Loucy (cell line): ENCODE data around the gene STK11IP.

Source experiments
- H2AFZ ChIP-seq: fragments of 200-600 bp; sonication (generic); 2 replicates; pipeline ENCODE4 v1.6.0; 2016; ENCODE audit warnings: antibody characterized with exemption, mild to moderate bottlenecking, low read length, moderate library complexity
- H3F3A ChIP-seq: fragments of 200-600 bp; 2 replicates; pipeline ENCODE4 v1.6.0; 2016; ENCODE audit warnings: antibody characterized with exemption, low read depth, mild to moderate bottlenecking
- H3K27me3 ChIP-seq: fragments of 200-600 bp; sonication (generic); 2 replicates; pipeline ENCODE4 v1.6.1; 2014; ENCODE audit warnings: low read length, mild to moderate bottlenecking; ENCODE audit not compliant: insufficient read depth, poor library complexity, severe bottlenecking
- H3K36me3 ChIP-seq: fragments of 200-600 bp; sonication (generic); 2 replicates; pipeline ENCODE4 v1.6.1; 2016; ENCODE audit warnings: low read length; ENCODE audit not compliant: insufficient read depth
- H3K4me1 ChIP-seq: fragments of 200-600 bp; sonication (generic); 2 replicates; pipeline ENCODE4 v1.5.1; 2014; ENCODE audit warnings: low read length, mild to moderate bottlenecking; ENCODE audit not compliant: insufficient read depth, poor library complexity, severe bottlenecking
- H3K4me2 ChIP-seq: fragments of 200-600 bp; sonication (generic); 2 replicates; pipeline ENCODE4 v1.6.0; 2014; ENCODE audit warnings: antibody characterized with exemption, low read length, low read depth, mild to moderate bottlenecking; ENCODE audit not compliant: poor library complexity, severe bottlenecking
- H3K4me3 ChIP-seq: fragments of 200-600 bp; sonication (generic); 2 replicates; pipeline ENCODE4 v1.5.1; 2014; ENCODE audit warnings: low read length, mild to moderate bottlenecking, mixed read lengths; ENCODE audit not compliant: poor library complexity, severe bottlenecking
- H3K79me2 ChIP-seq: fragments of 200-600 bp; sonication (generic); 2 replicates; pipeline ENCODE4 v1.6.1; 2014; ENCODE audit warnings: low read length; ENCODE audit not compliant: insufficient read depth
- H3K9ac ChIP-seq: fragments of 200-600 bp; sonication (generic); 2 replicates; pipeline ENCODE4 v1.6.0; 2014; ENCODE audit warnings: mild to moderate bottlenecking, low read depth, low read length, moderate library complexity; ENCODE audit not compliant: poor library complexity, severe bottlenecking
- H3K9me2 ChIP-seq: fragments of 200-600 bp; sonication (generic); replicated peaks from 2 replicates; pipeline ENCODE4 v1.6.1; 2016; ENCODE audit warnings: low read depth, low read length, mixed read lengths
- H3K9me3 ChIP-seq: fragments of 200-600 bp; sonication (generic); 2 replicates; pipeline ENCODE4 v1.6.1; 2014; ENCODE audit warnings: mild to moderate bottlenecking, antibody characterized with exemption, low read length, low read depth; ENCODE audit not compliant: insufficient read depth
- H4K20me1 ChIP-seq: fragments of 200-600 bp; sonication (generic); 2 replicates; pipeline ENCODE4 v1.6.0; 2014; ENCODE audit warnings: antibody characterized with exemption, low read length, mild to moderate bottlenecking; ENCODE audit not compliant: insufficient read depth, poor library complexity, severe bottlenecking
- EZH2phosphoT487 ChIP-seq: fragments of 200-600 bp; IDR thresholded peaks from 2 replicates; pipeline ENCODE4 v1.6.1; 2018; ENCODE audit warnings: antibody characterized with exemption, mild to moderate bottlenecking, moderate library complexity, borderline replicate concordance
- TF ChIP-seq, protein P1 (sequence below): fragments of 200-600 bp; sonication (generic); conservative IDR thresholded peaks from 2 replicates; pipeline ENCODE4 v1.5.1; 2014; ENCODE audit warnings: mild to moderate bottlenecking, antibody characterized with exemption, low read length

The STK11IP gene

DNA sequence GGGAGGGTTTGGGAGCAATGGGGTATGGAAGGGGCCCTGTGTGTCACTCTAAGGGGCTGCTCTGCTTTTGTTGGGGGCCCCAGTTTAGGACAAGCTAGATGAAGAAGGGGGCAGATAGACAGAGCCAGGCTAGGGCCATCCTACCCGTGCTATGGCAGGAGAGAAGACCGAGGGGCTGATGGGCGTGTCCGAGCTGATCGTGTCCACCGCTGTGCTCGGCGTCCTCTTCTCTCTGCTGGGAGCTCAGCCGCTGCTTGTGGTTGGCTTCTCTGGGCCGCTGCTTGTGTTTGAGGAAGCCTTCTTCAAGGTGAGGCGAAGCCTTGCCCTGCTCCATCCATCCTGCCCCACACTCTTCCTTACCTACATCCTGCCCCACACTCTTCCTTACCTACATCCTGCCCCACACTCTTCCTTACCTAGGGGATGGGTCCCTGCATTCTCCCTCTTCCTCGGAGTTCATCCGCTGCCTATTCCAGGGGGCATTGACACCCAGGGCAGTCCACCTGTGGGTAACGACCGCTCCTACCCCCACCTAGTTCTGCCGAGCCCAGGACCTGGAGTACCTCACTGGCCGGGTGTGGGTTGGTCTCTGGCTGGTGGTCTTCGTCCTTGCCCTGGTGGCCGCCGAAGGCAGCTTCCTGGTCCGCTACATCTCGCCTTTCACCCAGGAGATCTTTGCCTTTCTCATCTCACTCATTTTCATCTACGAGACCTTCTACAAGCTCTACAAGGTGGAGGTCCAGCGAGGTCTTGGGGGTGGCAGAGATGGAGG lies 38.7 kb downstream of the STK11IP start:
- H3K4me2 ChIP-seq, result no peak overlapping the region
- no peaks in the 10 kb centered on the region for H3K9me3 ChIP-seq
- no peak overlapping the region for H3K9ac ChIP-seq
- no peak for TF ChIP-seq EZH2phosphoT487
- TF ChIP-seq, protein P1, sequence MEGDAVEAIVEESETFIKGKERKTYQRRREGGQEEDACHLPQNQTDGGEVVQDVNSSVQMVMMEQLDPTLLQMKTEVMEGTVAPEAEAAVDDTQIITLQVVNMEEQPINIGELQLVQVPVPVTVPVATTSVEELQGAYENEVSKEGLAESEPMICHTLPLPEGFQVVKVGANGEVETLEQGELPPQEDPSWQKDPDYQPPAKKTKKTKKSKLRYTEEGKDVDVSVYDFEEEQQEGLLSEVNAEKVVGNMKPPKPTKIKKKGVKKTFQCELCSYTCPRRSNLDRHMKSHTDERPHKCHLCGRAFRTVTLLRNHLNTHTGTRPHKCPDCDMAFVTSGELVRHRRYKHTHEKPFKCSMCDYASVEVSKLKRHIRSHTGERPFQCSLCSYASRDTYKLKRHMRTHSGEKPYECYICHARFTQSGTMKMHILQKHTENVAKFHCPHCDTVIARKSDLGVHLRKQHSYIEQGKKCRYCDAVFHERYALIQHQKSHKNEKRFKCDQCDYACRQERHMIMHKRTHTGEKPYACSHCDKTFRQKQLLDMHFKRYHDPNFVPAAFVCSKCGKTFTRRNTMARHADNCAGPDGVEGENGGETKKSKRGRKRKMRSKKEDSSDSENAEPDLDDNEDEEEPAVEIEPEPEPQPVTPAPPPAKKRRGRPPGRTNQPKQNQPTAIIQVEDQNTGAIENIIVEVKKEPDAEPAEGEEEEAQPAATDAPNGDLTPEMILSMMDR, result no peak
- no peaks in the 10 kb centered on the region for H3K9me2 ChIP-seq
- H3F3A ChIP-seq, result no peaks in the 10 kb centered on the region
- H4K20me1 ChIP-seq, result no peaks in the 10 kb centered on the region
- H3K79me2 ChIP-seq, result no peaks in the 10 kb centered on the region
- no peaks in the 10 kb centered on the region for H3K27me3 ChIP-seq
- no peaks in the 10 kb centered on the region for H3K4me1 ChIP-seq
- no peak overlapping the region for H2AFZ ChIP-seq
- H3K4me3 ChIP-seq, result no peak overlapping the region
- no peaks in the 10 kb centered on the region for H3K36me3 ChIP-seq

DNA sequence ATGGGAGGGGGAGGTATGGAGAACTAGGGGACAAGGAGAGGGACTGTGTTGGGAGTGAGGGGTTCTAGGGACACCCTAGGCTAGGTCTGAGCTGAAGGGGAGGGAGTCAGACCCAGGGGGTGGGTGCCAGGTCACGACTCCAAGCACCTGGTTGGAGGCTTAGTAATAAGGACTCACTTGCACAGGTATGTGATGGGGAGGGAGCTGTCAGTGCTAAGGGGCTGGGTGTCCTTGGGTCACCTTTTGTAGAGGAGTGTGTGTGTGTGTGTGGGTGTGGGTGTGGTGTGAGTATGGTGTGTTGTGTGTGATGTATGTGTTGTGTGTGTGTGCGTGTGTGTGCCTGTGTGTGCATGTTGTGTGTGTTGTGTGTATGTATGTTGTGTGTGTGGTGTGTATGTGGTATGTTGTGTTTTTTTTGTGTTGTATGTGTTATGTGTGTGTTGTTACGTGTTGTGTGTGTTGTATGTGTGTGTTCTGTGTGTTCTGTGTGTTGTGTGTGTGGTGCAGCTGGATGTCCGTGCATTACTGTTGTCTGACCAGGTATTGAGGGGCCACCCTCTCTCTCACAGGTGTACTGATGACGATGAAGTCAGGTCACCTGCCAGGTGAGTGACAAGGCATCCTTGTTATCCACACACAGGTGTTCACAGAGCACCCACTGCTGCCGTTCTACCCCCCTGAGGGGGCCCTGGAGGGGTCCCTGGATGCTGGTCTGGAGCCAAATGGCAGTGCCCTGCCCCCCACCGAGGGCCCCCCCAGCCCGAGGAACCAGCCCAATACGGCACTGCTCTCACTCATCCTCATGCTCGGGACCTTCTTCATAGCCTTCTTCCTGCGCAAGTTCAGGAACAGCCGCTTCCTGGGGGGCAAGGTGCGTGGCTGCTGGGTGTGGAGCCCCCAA lies 39.5 kb downstream of the STK11IP start:
- TF ChIP-seq, protein P1, result no peak
- no peak for TF ChIP-seq EZH2phosphoT487
- H3F3A ChIP-seq, result no peaks in the 10 kb centered on the region
- no peak overlapping the region for H3K4me2 ChIP-seq
- H3K9me3 ChIP-seq, result no peaks in the 10 kb centered on the region
- H4K20me1 ChIP-seq, result no peaks in the 10 kb centered on the region
- H3K4me1 ChIP-seq, result no peaks in the 10 kb centered on the region
- no peaks in the 10 kb centered on the region for H3K36me3 ChIP-seq
- no peaks in the 10 kb centered on the region for H3K79me2 ChIP-seq
- no peak overlapping the region for H2AFZ ChIP-seq
- H3K4me3 ChIP-seq, result no peak overlapping the region
- H3K9ac ChIP-seq, result no peak overlapping the region
- H3K9me2 ChIP-seq, result no peaks in the 10 kb centered on the region
- H3K27me3 ChIP-seq, result no peaks in the 10 kb centered on the region

DNA sequence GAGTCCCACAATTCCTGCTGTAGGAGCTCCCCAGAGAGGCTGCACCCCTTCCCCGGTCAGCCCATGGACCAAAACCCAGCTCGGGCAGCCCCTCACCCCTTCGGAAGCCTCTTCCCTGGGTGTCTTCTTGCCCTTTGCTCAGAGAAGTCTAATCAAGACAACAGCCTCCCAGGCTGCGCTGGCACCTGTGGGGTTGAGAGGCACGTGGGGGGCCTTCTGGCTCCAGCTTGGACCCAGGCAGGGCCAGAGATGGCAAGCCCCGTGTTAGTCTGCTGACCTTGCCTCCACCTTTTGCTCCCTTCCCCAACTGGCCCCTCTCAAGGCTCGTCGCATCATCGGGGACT lies 40.2 kb downstream of the STK11IP start:
- H3K4me1 ChIP-seq, result peaks cover 3% of the 10 kb centered on the region
- H4K20me1 ChIP-seq, result no peaks in the 10 kb centered on the region
- no peaks in the 10 kb centered on the region for H3K79me2 ChIP-seq
- no peak overlapping the region for H3K9ac ChIP-seq
- no peaks in the 10 kb centered on the region for H3K9me2 ChIP-seq
- no peaks in the 10 kb centered on the region for H3K36me3 ChIP-seq
- H3K27me3 ChIP-seq, result no peaks in the 10 kb centered on the region
- no peak overlapping the region for H3K4me3 ChIP-seq
- H2AFZ ChIP-seq, result no peak overlapping the region
- no peak for TF ChIP-seq EZH2phosphoT487
- TF ChIP-seq, protein P1, result no peak
- H3F3A ChIP-seq, result no peaks in the 10 kb centered on the region
- H3K4me2 ChIP-seq, result no peak overlapping the region
- H3K9me3 ChIP-seq, result no peaks in the 10 kb centered on the region
